SH-SY5Y (cell line): Measurements from ENCODE around the gene FOXP4.

Experiments
- GATA2 ChIP-seq: IDR thresholded peaks from 2 replicates; pipeline ENCODE4 v1.6.1; 2011; ENCODE audit warnings: mild to moderate bottlenecking, low read depth, low read length
- GATA3 ChIP-seq: IDR thresholded peaks from 2 replicates; pipeline ENCODE4 v1.6.1; 2011; ENCODE audit warnings: low read depth, mild to moderate bottlenecking, low read length, moderate library complexity

Gene FOXP4

DNA sequence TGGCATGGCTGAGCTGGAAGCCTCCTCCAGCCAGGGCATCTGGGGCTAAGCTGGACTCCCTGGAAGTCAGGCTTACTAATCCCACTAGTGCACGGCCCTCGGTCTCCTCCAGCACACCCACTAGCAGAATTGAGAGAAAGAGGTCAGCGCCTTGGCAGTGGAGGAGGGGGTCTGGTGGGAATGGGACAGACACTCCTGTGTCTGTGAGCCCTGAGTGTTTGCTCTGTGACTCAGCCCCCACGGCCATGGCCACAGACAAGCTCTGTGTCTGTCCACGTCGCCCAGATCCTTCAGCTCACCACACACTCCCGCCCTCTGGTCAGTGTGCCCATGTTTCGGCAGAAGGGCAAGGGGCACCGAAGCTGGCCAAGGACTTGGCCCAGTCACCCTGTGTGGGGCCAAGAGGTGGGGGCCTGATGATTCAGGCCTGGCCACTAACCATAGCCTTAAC lies 100.9 kb downstream of the FOXP4 start:
- no peak for TF ChIP-seq GATA2

DNA sequence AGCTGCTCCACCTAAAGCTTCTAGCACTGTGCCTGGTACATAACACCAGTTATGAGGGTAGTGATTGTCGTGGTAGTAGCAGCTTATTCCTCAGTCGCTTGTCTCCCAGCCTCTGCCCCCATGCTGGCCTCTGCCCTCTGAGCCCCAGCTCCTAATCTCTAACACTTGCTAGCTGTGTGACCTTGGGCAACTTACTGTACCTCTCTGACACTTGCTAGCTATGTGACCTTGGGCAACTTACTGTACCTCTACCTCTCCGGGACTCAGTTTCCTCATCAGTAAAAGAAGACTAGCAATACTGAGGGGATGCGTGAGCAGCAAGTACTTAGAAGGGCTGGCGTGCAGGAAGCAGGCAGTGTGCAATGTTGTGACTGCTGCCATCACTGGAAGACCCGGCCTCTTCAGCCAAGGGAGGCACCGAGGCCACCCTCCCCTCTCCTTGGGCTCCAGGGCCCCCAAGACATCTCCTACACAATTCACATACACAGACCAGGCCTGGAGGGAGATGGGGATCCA lies 101.9 kb downstream of the FOXP4 start:
- no peak for TF ChIP-seq GATA2
- TF ChIP-seq GATA3 = no peak

DNA sequence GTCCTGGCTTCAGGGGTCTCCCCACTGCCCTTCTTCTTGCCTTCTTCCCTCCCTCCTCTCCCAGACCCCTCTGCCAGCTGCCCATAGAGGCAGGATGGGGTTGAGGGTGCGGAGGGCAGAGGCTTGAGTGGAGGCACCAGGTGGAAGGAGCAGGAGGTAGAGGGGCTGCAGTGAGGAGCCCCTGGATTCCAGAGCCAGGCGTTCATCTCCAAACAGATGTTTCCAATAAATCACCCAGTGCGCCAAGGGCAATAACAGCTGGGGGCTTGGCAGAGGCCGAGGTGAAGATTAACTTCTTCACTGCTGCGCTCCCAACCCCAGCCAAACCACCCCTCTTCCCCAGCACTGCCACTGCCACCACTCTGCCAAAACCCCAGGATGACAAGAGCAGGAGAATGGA lies 102.7 kb downstream of the FOXP4 start:
- TF ChIP-seq GATA2 (no peak), GATA3 (no peak)

DNA sequence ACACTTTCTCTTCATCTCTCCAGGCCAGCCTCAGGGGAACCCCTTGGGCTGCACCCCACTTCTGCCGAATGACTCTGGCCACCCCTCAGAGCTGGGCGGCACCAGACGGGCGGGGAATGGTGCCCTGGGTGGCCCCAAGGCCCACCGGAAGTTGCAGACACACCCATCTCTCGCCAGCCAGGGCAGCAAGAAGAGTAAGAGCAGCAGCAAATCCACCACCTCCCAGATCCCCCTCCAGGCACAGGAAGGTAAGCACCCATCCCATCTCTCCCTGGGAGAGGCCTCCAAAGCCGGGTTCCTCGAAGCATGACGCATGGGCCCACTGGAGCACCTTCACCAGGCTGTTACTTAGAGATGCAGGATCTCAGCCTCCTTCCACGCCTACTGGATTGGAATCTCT lies 103.4 kb downstream of the FOXP4 start:
- TF ChIP-seq GATA3 (no peak), GATA2 (no peak)

DNA sequence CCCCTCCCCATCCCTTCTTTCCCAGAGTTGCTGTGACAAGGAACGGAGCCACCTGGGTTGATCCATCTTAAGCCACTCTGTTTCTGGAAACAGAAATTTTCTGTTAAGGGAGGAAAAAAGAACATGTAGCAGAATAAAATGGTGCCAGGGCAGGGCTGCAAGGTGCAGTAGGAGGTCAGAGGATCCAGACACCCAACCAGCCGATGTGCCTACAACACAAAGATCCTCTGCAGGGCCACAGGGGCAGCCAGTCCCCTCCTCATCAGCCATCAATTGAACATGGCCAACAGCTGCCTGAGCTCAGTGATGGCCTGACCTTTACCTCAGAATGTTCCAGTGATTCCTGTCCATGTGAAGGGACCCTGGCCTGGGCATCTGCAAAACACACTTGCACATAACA lies 103.9 kb downstream of the FOXP4 start:
- TF ChIP-seq GATA2 (no peak), GATA3 (no peak)

DNA sequence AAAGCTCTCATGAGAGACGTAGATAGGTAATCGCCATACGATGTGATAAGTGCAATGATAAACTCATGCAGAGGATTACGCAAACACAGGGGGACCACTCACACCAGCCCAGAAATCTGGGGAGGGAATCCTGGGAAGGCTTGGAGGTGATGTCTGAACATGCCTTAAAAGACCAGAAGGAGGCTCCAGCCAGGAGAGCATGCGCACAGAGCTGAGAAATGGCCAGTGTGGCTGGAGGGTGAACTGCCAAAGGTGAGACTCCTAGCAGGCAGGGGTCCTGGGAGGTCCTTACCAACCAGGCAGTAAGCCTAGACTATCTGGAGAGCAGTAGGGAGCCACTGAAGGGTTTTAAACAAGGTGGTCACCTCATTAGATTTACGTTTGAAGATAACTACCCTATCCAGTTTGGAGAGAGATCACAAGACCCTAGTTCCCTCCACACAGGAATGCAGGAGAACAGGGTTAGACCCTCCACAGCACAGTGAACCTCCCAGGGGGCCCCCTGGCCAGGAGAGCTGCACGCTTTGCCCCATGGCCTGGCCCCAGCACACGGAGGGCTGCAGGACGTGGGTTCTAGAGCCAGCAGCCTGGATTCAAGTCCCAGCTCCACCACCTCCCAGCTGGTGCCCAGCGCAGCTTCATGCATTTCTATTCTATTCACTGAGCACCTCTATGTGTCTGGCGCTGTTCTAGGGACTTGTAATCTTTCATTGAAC lies 105.2 kb downstream of the FOXP4 start:
- TF ChIP-seq GATA2 (no peak), GATA3 (no peak)
